ENCODE measurements around the gene EPYC. TPM values are rescaled to one million over a fixed set of nuclear protein-coding genes. Genes with fewer than 3 reads are reported as not detected.

EPYC gene
- total and polyA plus RNA-seq, 2 experiments from 2014 or later, result not detected

DNA sequence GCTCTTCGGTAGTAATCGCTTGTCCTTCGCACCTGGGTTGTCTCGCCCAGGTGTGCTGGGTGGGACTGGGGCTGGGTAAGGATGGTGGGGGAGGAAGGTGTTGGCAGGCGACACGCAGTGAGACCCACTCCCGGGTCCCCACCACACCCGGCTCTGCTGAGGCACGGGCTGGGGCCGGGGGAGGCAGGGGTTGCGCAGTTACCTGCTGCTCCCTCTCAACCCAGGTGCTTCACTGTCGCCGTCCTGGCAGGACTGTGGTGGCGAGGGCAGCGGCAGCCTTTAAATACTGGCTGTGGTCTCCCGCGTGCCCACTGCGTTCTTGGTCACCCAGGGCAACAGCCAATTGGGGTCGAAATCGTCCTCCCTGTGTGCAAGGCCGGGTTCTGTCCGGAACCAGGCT is 49.9 kb downstream of the EPYC start, which contains the start of gene CCER1:
Gene CCER1 (minus strand): TSS at position 256 of the 400 bp plus-strand sequence. CDS start 434 bp downstream, outside the sequence.
- H3K36me3 Mint-ChIP-seq (ENCODE audit: low read depth), result no peaks in the 10 kb centered on the region; the same call in 2 of the 3 replicates
- Histone ChIP-seq H3K27ac (ENCODE audit: low read depth) (no peak within 1 kb of the TSS), H3F3A (replicated peaks; ENCODE audit: low read depth) (no peaks in the 10 kb centered on the region), H3K4me2 (no peak within 1 kb of the TSS), H3K4me1 (ENCODE audit: insufficient read depth) (no peaks in the 10 kb centered on the region), H4K20me1 (replicated peaks; ENCODE audit: insufficient read depth) (no peaks in the 10 kb centered on the region), H2AFZ (no peak within 1 kb of the TSS), H3K27me3 (ENCODE audit: insufficient read depth) (no peaks in the 10 kb centered on the region), H3K36me3 (ENCODE audit: insufficient read depth) (no peaks in the 10 kb centered on the region), H3K4me3 (no peak within 1 kb of the TSS), H3K79me2 (replicated peaks; ENCODE audit: insufficient read depth) (no peaks in the 10 kb centered on the region), H3K9me2 (ENCODE audit: insufficient read depth) (no peaks in the 10 kb centered on the region)
- no peak within 1 kb of the TSS for H3K27ac Mint-ChIP-seq
- no peak within 1 kb of the TSS for H3K4me3 Mint-ChIP-seq
- TF ChIP-seq, protein P1, sequence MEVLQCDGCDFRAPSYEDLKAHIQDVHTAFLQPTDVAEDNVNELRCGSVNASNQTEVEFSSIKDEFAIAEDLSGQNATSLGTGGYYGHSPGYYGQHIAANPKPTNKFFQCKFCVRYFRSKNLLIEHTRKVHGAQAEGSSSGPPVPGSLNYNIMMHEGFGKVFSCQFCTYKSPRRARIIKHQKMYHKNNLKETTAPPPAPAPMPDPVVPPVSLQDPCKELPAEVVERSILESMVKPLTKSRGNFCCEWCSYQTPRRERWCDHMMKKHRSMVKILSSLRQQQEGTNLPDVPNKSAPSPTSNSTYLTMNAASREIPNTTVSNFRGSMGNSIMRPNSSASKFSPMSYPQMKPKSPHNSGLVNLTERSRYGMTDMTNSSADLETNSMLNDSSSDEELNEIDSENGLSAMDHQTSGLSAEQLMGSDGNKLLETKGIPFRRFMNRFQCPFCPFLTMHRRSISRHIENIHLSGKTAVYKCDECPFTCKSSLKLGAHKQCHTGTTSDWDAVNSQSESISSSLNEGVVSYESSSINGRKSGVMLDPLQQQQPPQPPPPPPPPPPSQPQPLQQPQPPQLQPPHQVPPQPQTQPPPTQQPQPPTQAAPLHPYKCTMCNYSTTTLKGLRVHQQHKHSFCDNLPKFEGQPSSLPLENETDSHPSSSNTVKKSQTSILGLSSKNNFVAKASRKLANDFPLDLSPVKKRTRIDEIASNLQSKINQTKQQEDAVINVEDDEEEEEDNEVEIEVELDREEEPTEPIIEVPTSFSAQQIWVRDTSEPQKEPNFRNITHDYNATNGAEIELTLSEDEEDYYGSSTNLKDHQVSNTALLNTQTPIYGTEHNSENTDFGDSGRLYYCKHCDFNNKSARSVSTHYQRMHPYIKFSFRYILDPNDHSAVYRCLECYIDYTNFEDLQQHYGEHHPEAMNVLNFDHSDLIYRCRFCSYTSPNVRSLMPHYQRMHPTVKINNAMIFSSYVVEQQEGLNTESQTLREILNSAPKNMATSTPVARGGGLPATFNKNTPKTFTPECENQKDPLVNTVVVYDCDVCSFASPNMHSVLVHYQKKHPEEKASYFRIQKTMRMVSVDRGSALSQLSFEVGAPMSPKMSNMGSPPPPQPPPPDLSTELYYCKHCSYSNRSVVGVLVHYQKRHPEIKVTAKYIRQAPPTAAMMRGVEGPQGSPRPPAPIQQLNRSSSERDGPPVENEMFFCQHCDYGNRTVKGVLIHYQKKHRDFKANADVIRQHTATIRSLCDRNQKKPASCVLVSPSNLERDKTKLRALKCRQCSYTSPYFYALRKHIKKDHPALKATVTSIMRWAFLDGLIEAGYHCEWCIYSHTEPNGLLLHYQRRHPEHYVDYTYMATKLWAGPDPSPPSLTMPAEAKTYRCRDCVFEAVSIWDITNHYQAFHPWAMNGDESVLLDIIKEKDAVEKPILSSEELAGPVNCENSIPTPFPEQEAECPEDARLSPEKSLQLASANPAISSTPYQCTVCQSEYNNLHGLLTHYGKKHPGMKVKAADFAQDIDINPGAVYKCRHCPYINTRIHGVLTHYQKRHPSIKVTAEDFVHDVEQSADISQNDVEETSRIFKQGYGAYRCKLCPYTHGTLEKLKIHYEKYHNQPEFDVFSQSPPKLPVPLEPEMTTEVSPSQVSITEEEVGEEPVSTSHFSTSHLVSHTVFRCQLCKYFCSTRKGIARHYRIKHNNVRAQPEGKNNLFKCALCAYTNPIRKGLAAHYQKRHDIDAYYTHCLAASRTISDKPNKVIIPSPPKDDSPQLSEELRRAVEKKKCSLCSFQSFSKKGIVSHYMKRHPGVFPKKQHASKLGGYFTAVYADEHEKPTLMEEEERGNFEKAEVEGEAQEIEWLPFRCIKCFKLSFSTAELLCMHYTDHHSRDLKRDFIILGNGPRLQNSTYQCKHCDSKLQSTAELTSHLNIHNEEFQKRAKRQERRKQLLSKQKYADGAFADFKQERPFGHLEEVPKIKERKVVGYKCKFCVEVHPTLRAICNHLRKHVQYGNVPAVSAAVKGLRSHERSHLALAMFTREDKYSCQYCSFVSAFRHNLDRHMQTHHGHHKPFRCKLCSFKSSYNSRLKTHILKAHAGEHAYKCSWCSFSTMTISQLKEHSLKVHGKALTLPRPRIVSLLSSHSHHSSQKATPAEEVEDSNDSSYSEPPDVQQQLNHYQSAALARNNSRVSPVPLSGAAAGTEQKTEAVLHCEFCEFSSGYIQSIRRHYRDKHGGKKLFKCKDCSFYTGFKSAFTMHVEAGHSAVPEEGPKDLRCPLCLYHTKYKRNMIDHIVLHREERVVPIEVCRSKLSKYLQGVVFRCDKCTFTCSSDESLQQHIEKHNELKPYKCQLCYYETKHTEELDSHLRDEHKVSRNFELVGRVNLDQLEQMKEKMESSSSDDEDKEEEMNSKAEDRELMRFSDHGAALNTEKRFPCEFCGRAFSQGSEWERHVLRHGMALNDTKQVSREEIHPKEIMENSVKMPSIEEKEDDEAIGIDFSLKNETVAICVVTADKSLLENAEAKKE (CRISPR knock-in tag; IDR thresholded peaks at IDR 0.05), result no peak
- TF ChIP-seq EZH2 (IDR thresholded peaks at IDR 0.05; ENCODE audit: low read depth, unreplicated experiment), result no peak
- no peak for TF ChIP-seq STAT1 (IDR thresholded peaks at IDR 0.05; ENCODE audit: unreplicated experiment)
- TF ChIP-seq CREB1 (CRISPR knock-in tag; IDR thresholded peaks at IDR 0.05; ENCODE audit: low read depth), result no peak
- no peak for TF ChIP-seq ZNF331 (CRISPR knock-in tag; IDR thresholded peaks at IDR 0.05; ENCODE audit: low read depth)
- TF ChIP-seq, protein P2, sequence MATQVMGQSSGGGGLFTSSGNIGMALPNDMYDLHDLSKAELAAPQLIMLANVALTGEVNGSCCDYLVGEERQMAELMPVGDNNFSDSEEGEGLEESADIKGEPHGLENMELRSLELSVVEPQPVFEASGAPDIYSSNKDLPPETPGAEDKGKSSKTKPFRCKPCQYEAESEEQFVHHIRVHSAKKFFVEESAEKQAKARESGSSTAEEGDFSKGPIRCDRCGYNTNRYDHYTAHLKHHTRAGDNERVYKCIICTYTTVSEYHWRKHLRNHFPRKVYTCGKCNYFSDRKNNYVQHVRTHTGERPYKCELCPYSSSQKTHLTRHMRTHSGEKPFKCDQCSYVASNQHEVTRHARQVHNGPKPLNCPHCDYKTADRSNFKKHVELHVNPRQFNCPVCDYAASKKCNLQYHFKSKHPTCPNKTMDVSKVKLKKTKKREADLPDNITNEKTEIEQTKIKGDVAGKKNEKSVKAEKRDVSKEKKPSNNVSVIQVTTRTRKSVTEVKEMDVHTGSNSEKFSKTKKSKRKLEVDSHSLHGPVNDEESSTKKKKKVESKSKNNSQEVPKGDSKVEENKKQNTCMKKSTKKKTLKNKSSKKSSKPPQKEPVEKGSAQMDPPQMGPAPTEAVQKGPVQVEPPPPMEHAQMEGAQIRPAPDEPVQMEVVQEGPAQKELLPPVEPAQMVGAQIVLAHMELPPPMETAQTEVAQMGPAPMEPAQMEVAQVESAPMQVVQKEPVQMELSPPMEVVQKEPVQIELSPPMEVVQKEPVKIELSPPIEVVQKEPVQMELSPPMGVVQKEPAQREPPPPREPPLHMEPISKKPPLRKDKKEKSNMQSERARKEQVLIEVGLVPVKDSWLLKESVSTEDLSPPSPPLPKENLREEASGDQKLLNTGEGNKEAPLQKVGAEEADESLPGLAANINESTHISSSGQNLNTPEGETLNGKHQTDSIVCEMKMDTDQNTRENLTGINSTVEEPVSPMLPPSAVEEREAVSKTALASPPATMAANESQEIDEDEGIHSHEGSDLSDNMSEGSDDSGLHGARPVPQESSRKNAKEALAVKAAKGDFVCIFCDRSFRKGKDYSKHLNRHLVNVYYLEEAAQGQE (IDR thresholded peaks at IDR 0.05; ENCODE audit: unreplicated experiment), result no peak
- no peak for TF ChIP-seq POLR2AphosphoS5 (IDR thresholded peaks at IDR 0.05; ENCODE audit: low read depth)
- TF ChIP-seq, protein P3, sequence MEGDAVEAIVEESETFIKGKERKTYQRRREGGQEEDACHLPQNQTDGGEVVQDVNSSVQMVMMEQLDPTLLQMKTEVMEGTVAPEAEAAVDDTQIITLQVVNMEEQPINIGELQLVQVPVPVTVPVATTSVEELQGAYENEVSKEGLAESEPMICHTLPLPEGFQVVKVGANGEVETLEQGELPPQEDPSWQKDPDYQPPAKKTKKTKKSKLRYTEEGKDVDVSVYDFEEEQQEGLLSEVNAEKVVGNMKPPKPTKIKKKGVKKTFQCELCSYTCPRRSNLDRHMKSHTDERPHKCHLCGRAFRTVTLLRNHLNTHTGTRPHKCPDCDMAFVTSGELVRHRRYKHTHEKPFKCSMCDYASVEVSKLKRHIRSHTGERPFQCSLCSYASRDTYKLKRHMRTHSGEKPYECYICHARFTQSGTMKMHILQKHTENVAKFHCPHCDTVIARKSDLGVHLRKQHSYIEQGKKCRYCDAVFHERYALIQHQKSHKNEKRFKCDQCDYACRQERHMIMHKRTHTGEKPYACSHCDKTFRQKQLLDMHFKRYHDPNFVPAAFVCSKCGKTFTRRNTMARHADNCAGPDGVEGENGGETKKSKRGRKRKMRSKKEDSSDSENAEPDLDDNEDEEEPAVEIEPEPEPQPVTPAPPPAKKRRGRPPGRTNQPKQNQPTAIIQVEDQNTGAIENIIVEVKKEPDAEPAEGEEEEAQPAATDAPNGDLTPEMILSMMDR (conservative IDR thresholded peaks at IDR 0.05; ENCODE audit: low read depth in 2 of 2), result no peak
- H3K9me3 Mint-ChIP-seq, result no peaks in the 10 kb centered on the region
- DNase-seq (ENCODE audit: low spot score) (no peak), ATAC-seq (no peak)
- no peaks in the 10 kb centered on the region for H3K4me1 Mint-ChIP-seq
- peaks cover 4% of the 10 kb centered on the region for H3K27me3 Mint-ChIP-seq (ENCODE audit: insufficient read depth, low read depth, poor library complexity)
